RWPE2 (cell line): ENCODE results near the gene RADIL.

Experiments
- ATAC-seq: fragments of 200-7000 bp; cut with Tn5 transposase; 3 replicates; pipeline ENCODE4 v1.9.1; 2021; ENCODE audit warnings: low read depth
- DNase-seq: peaks from one replicate; pipeline ENCODE4 v3.0.0-alpha.2; 2020; ENCODE audit warnings: low spot score
- H3K27ac ChIP-seq: fragments of 450-650 bp; 2 replicates; pipeline ENCODE4 v1.5.1; 2017; ENCODE audit warnings: mild to moderate bottlenecking; ENCODE audit not compliant: poor library complexity, severe bottlenecking
- H3K27me3 ChIP-seq: fragments of 250-450 bp; sonication (Bioruptor Pico); 2 replicates; pipeline ENCODE4 v1.5.1; 2021; ENCODE audit warnings: mild to moderate bottlenecking, moderate library complexity; ENCODE audit not compliant: insufficient read depth, poor library complexity, severe bottlenecking
- H3K36me3 ChIP-seq: fragments of 250-450 bp; sonication (Bioruptor Pico); 2 replicates; pipeline ENCODE4 v1.5.1; 2020; ENCODE audit warnings: low read depth, mild to moderate bottlenecking, moderate library complexity
- H3K4me1 ChIP-seq: fragments of 250-450 bp; sonication (Bioruptor Pico); 2 replicates; pipeline ENCODE4 v1.5.1; 2021; ENCODE audit warnings: mild to moderate bottlenecking, moderate library complexity; ENCODE audit not compliant: insufficient read depth, poor library complexity, severe bottlenecking
- H3K4me3 ChIP-seq: fragments of 250-450 bp; sonication (Bioruptor Pico); 2 replicates; pipeline ENCODE4 v1.5.1; 2021; ENCODE audit warnings: mild to moderate bottlenecking, moderate library complexity; ENCODE audit not compliant: severe bottlenecking
- H3K9me3 ChIP-seq: fragments of 250-450 bp; sonication (Bioruptor Pico); 2 replicates; pipeline ENCODE4 v1.5.1; 2021; ENCODE audit warnings: mild to moderate bottlenecking, moderate library complexity; ENCODE audit not compliant: severe bottlenecking
- TF ChIP-seq, protein P1 (sequence below): fragments of 450-650 bp; IDR thresholded peaks from one replicate; pipeline ENCODE4 v1.5.1; 2017; ENCODE audit warnings: mild to moderate bottlenecking, moderate library complexity; ENCODE audit not compliant: poor library complexity, severe bottlenecking

The RADIL gene

DNA sequence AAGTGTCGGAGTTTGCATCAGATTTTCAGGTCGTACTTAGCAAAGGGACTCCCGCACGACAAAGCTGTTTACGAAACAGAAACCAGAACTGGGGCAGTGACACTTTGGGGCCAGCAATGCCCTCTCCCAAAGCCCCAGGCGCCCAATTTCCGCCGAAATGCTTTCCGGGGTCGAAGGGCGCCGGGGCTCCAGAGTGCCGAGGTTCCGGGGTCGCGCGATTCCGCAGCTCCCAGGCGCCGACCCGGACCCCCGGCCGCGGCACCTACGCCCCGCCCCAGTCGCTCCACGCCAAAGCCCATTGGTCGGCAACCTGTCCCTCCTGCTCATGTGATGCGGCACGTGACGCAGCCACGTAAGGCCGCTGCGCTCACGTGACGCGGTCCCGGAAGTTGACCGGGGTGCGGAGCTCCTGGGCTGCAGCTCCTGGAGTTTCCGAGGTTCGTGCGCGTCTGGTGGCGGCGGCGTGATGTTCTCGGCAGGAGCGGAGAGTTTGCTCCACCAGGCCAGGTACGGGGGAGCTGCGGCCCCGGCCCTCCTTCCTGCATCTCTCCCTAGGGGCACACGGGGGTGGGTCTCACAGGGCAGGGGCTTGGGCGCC, 108.2 kb downstream of the RADIL start, which contains the start of gene AP5Z1:
TSS of gene AP5Z1 (plus strand) at position 374 of the 598 bp plus-strand sequence. CDS start at position 467, 93 bp downstream.
- Histone ChIP-seq H3K9me3 (no peaks in the 10 kb centered on the region), H3K36me3 (peaks cover 16% of the 10 kb centered on the region; the same call in 1 of the 2 replicates), H3K4me3 (peak within 1 kb of the TSS; percentile 80), H3K27ac (peak within 1 kb of the TSS; percentile 61), H3K27me3 (no peaks in the 10 kb centered on the region), H3K4me1 (peaks cover 2% of the 10 kb centered on the region)
- DNase-seq (peak; percentile 95), ATAC-seq (peak; percentile 88)
- TF ChIP-seq, protein P1, sequence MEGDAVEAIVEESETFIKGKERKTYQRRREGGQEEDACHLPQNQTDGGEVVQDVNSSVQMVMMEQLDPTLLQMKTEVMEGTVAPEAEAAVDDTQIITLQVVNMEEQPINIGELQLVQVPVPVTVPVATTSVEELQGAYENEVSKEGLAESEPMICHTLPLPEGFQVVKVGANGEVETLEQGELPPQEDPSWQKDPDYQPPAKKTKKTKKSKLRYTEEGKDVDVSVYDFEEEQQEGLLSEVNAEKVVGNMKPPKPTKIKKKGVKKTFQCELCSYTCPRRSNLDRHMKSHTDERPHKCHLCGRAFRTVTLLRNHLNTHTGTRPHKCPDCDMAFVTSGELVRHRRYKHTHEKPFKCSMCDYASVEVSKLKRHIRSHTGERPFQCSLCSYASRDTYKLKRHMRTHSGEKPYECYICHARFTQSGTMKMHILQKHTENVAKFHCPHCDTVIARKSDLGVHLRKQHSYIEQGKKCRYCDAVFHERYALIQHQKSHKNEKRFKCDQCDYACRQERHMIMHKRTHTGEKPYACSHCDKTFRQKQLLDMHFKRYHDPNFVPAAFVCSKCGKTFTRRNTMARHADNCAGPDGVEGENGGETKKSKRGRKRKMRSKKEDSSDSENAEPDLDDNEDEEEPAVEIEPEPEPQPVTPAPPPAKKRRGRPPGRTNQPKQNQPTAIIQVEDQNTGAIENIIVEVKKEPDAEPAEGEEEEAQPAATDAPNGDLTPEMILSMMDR: no peak

DNA sequence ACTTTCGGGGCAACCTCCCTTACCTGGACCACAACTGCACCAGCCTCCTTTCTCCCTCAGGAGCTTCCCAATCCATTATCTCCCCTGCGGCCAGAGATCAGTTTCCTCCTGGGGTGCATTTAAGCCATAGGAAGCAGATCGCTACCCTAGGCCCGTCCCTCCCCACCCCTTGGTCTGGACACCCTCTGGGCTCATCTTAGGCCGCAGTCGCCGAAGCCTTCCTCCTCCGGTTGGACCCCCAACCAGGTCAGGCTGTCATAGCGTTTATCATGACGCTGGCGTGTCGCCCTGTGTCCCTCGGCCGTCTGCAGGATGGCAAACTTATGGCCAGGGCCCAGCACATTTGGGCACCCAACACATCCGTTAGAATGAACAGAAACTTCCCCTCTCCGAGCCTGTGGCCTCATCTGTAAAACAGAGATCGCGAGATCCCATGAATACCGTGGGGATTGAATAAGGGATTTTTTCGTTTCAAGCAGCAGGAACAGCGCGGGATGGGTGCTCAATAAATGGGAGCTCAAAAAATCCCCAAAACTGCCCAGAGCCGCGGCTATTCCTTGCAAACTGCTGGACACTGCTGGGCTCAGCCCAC, 108.8 kb downstream of the RADIL start:
- peak overlapping the region; percentile 61 for H3K27ac ChIP-seq
- ATAC-seq: peak; percentile 62

DNA sequence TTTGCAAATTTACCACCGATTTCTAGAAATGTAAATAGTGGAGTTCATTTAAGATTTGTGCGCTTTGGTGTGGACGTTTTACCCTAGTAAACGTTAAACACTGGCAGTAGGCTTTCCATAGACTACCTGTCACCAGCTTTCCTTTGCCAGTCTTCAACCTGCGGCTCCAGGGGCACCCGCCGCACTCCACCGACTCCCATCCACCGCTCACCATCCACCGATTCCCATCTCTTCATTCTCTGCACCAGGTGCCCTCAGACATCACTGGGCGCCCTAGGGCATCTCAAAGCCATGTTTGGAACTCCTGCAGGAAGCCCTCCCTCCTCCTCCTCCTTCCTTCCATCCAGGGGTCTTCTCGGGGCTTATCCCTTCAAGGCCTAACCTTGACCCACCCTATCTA, 109.5 kb downstream of the RADIL start:
- Histone ChIP-seq H3K36me3 (peaks cover 14% of the 10 kb centered on the region; the same call in 1 of the 2 replicates), H3K27me3 (no peaks in the 10 kb centered on the region), H3K4me3 (no peak overlapping the region), H3K4me1 (peaks cover 2% of the 10 kb centered on the region), H3K9me3 (no peaks in the 10 kb centered on the region), H3K27ac (no peak overlapping the region)
- ATAC-seq (no peak), DNase-seq (no peak)
- TF ChIP-seq, protein P1: no peak

More for the DNA sequence above, 108.8 kb downstream of the RADIL start:
- Histone ChIP-seq H3K27me3 (no peaks in the 10 kb centered on the region), H3K9me3 (no peaks in the 10 kb centered on the region), H3K36me3 (peaks cover 14% of the 10 kb centered on the region; the same call in 1 of the 2 replicates), H3K4me3 (peak overlapping the region; percentile 80), H3K4me1 (peaks cover 2% of the 10 kb centered on the region)
- no peak for DNase-seq
- TF ChIP-seq, protein P1: no peak

DNA sequence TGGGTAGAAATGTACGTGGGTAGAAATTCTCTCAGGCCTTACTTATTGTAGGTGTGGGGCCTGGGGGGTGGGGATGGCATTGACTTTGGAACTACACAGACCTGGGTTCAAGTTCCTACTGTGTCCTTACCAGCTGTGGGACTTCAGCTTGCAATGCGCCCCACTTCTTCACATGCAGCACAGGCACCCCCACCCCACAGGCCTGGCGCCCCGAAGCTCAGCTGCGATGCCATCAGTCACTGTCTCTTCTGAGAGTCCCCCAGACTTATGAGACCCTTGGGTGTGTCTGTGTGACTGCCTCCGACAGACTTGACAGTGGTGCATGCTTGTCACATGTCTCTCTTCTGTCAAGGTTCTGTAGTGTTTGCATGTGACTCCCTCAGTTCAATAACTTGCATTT, 111.2 kb downstream of the RADIL start:
- Histone ChIP-seq H3K9me3 (no peaks in the 10 kb centered on the region), H3K36me3 (peaks cover 11% of the 10 kb centered on the region; the same call in 1 of the 2 replicates), H3K4me3 (no peak overlapping the region), H3K27ac (no peak overlapping the region), H3K4me1 (peaks cover 2% of the 10 kb centered on the region), H3K27me3 (no peaks in the 10 kb centered on the region)
- DNase-seq (no peak), ATAC-seq (no peak)
- TF ChIP-seq, protein P1: no peak

DNA sequence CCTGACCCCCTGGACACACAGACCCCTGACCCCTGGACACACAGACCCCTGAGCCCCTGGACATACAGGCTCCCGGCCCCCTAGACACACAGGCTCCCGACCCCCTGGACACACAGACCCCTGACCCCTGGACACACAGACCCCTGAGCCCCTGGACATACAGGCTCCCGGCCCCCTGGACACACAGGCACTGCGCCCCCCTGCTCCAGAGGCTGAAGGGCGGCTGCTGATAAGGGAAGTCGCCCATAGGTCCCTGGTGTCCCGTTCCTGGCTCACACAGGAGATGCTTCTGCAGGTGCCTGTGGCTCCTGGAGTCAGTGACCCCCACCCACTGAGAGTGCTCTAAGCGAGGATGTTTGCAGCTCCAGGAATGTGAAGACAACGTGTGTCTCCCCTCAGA, 111.8 kb downstream of the RADIL start:
- Histone ChIP-seq H3K36me3 (0 out of 2 replicates have a peak, but pooled peaks cover 11% of the 10 kb centered on the region), H3K27me3 (no peaks in the 10 kb centered on the region), H3K4me1 (peaks cover 1% of the 10 kb centered on the region), H3K4me3 (no peak overlapping the region), H3K27ac (no peak overlapping the region), H3K9me3 (no peaks in the 10 kb centered on the region)
- no peak for DNase-seq
- no peak for ATAC-seq
- TF ChIP-seq, protein P1: no peak
